ENCODE results near the gene GNAO1. TPM values are rescaled to one million over a fixed set of nuclear protein-coding genes. Genes with fewer than 3 reads are reported as not detected.

Gene GNAO1
- total and polyA plus RNA-seq, 5 experiments from 2014 or later, result 0.62 to 0.85 (median 0.65) TPM; not detected in 2

- no peak for ATAC-seq
- DNase-seq, result no peak
- POLR2A ChIA-PET, result no interaction called here
- H3K4me1 Mint-ChIP-seq, result peaks cover 3 to 10% (median 7%) of the 10 kb centered on the region in 4 donors
- H3K4me3 Mint-ChIP-seq, result no peak overlapping the region
- H3K27me3 Mint-ChIP-seq, result peaks cover 0 to 1% (median 0%) of the 10 kb centered on the region in 5 donors
- no peaks in the 10 kb centered on the region for H3K36me3 Mint-ChIP-seq
- no peaks in the 10 kb centered on the region for H3K9me3 Mint-ChIP-seq
- H3K27ac Mint-ChIP-seq, result no peak overlapping the region
Observed at GRCh38 chr16:56316545-56316944, 125.3 kb downstream of the GNAO1 start.

- POLR2A ChIA-PET, result no interaction called here
- Mint-ChIP-seq H3K27ac (peak overlapping the region in 2 of 10 donors; percentile 5 to 75), H3K27me3 (peaks cover 0 to 1% (median 0%) of the 10 kb centered on the region in 5 donors)
Observed at GRCh38 chr16:56317998-56318826, 126.9 kb downstream of the GNAO1 start.

DNA sequence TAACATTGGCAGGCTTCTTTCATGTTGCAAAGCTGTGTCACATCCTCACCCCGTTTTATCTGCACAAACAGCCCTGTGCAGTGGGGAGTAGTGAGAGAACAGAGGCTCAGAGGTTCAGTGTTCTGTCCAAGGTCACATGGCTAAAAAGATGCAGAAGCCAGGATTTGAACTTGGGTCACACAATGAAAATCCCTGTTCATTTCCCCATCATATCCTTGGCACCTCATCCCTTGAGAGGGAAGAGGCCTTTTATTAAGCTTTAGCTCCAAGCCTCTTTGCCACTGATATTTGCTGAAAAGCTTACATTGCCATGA is 127.5 kb downstream of the GNAO1 start:
- ATAC-seq, result no peak
- Mint-ChIP-seq H3K27ac (no peak overlapping the region), H3K4me3 (no peak overlapping the region), H3K27me3 (peaks cover 0 to 1% (median 0%) of the 10 kb centered on the region in 5 donors), H3K36me3 (no peaks in the 10 kb centered on the region), H3K9me3 (no peaks in the 10 kb centered on the region), H3K4me1 (peaks cover 3 to 10% (median 7%) of the 10 kb centered on the region in 4 donors)
- POLR2A ChIA-PET, result no interaction called here
- no peak for DNase-seq

More at GRCh38 chr16:56317998-56318826, 126.9 kb downstream of the GNAO1 start:
- peaks cover 3 to 10% (median 7%) of the 10 kb centered on the region in 4 donors for H3K4me1 Mint-ChIP-seq
- H3K36me3 Mint-ChIP-seq, result no peaks in the 10 kb centered on the region
- H3K9me3 Mint-ChIP-seq, result no peaks in the 10 kb centered on the region
- H3K4me3 Mint-ChIP-seq, result peak overlapping the region; percentile 5 to 72 (median 54)
- ATAC-seq (peak; percentile 94 to 100), DNase-seq (peak; percentile 48 to 86 (median 68))

- POLR2A ChIA-PET, result no interaction called here
- Mint-ChIP-seq H3K27ac (no peak overlapping the region), H3K4me1 (peaks cover 3 to 10% (median 7%) of the 10 kb centered on the region in 4 donors), H3K9me3 (no peaks in the 10 kb centered on the region), H3K27me3 (peaks cover 0 to 1% (median 0%) of the 10 kb centered on the region in 5 donors), H3K4me3 (no peak overlapping the region), H3K36me3 (no peaks in the 10 kb centered on the region)
- DNase-seq (no peak), ATAC-seq (no peak)
Observed at GRCh38 chr16:56319376-56319775, 128.1 kb downstream of the GNAO1 start.

DNA sequence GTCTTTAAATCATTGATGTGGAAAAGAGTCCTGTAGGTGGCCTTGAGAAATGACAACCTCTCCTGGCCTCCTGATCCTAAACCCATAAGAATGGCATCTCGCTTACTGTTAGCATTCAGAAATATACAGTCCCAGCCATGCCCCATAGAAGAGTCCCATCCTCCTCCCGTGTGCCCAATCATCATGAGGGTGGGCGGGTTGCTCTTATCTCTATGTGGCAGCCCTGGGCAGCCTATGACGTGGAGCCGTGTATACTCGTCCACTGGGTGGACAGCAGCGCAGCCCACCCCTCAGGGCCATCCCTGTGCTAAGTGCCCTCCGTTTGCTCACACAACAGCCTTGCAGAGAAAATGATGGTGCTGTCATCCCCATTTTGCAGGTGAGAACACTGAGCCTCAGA is 128.8 kb downstream of the GNAO1 start:
- Mint-ChIP-seq H3K27me3 (peaks cover 0 to 1% (median 0%) of the 10 kb centered on the region in 5 donors), H3K9me3 (no peaks in the 10 kb centered on the region), H3K4me3 (no peak overlapping the region), H3K4me1 (peaks cover 3 to 10% (median 7%) of the 10 kb centered on the region in 4 donors), H3K27ac (no peak overlapping the region), H3K36me3 (no peaks in the 10 kb centered on the region)
- DNase-seq, result no peak
- POLR2A ChIA-PET, result no interaction called here
- ATAC-seq, result no peak

GRCh38 chr16:56320811-56321558 is 129.7 kb downstream of the GNAO1 start:
- ATAC-seq, result no peak

GRCh38 chr16:56321571-56321970 is 130.3 kb downstream of the GNAO1 start:
- Mint-ChIP-seq H3K27me3 (peaks cover 0 to 1% (median 0%) of the 10 kb centered on the region in 5 donors), H3K27ac (no peak overlapping the region), H3K9me3 (no peaks in the 10 kb centered on the region), H3K4me1 (peaks cover 3 to 10% (median 7%) of the 10 kb centered on the region in 4 donors), H3K36me3 (no peaks in the 10 kb centered on the region), H3K4me3 (no peak overlapping the region)
- ATAC-seq (no peak), DNase-seq (no peak)
- POLR2A ChIA-PET, result no interaction called here

More at GRCh38 chr16:56320811-56321558, 129.7 kb downstream of the GNAO1 start:
- no peaks in the 10 kb centered on the region for H3K9me3 Mint-ChIP-seq
- no peak overlapping the region for H3K4me3 Mint-ChIP-seq
- no peak for DNase-seq
- no peak overlapping the region for H3K27ac Mint-ChIP-seq
- peaks cover 0 to 1% (median 0%) of the 10 kb centered on the region in 5 donors for H3K27me3 Mint-ChIP-seq
- H3K4me1 Mint-ChIP-seq, result peaks cover 3 to 10% (median 7%) of the 10 kb centered on the region in 4 donors
- no peaks in the 10 kb centered on the region for H3K36me3 Mint-ChIP-seq
- POLR2A ChIA-PET, result no interaction called here

DNA sequence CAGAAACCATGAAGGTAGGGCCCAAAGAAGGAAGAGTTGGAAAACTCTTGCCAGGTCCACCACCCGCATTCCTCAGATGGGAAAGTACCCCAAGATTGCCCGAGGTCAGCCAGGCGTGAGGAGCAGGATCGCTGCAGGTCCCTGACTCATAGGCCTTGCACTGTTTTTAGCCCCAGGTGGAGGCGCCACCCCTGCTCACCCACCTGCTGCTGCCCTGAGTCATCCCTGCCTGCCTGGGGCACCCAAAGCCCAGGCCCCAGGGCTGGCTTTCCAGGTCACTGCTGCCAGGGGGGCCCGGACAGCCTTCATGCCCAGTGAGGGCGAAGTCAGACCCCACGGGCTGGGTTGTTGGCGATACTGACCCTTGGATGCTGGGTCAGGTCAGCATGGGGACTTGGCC is 133.1 kb downstream of the GNAO1 start:
- DNase-seq (no peak), ATAC-seq (no peak)
- Mint-ChIP-seq H3K4me1 (no peaks in the 10 kb centered on the region), H3K27me3 (peaks cover 0 to 1% (median 0%) of the 10 kb centered on the region in 5 donors), H3K9me3 (no peaks in the 10 kb centered on the region), H3K4me3 (no peak overlapping the region), H3K27ac (no peak overlapping the region), H3K36me3 (no peaks in the 10 kb centered on the region)
- POLR2A ChIA-PET, result no interaction called here

GRCh38 chr16:56325956-56326355 is 134.7 kb downstream of the GNAO1 start:
- H3K9me3 Mint-ChIP-seq, result no peaks in the 10 kb centered on the region
- no peaks in the 10 kb centered on the region for H3K27me3 Mint-ChIP-seq
- DNase-seq (no peak), ATAC-seq (no peak)
- no peak overlapping the region for H3K4me3 Mint-ChIP-seq
- no peaks in the 10 kb centered on the region for H3K4me1 Mint-ChIP-seq
- H3K27ac Mint-ChIP-seq, result peak overlapping the region in 1 of 10 donors; percentile 75
- H3K36me3 Mint-ChIP-seq, result no peaks in the 10 kb centered on the region
- POLR2A ChIA-PET, result no interaction called here

- POLR2A ChIA-PET, result no interaction called here
- Mint-ChIP-seq H3K4me3 (no peak overlapping the region), H3K4me1 (no peaks in the 10 kb centered on the region), H3K36me3 (no peaks in the 10 kb centered on the region), H3K27me3 (no peaks in the 10 kb centered on the region), H3K27ac (peak overlapping the region in 1 of 10 donors; percentile 66), H3K9me3 (no peaks in the 10 kb centered on the region)
- ATAC-seq (no peak), DNase-seq (no peak)
Observed at GRCh38 chr16:56327071-56327928, 136.0 kb downstream of the GNAO1 start.

- H3K4me1 Mint-ChIP-seq, result no peaks in the 10 kb centered on the region
- no peak for ATAC-seq
Observed at GRCh38 chr16:56327929-56328258, 136.6 kb downstream of the GNAO1 start.

GRCh38 chr16:56328276-56329022 is 137.2 kb downstream of the GNAO1 start:
- no peaks in the 10 kb centered on the region for H3K27me3 Mint-ChIP-seq
- H3K36me3 Mint-ChIP-seq, result no peaks in the 10 kb centered on the region
- ATAC-seq, result no peak
- POLR2A ChIA-PET, result no interaction called here
- no peaks in the 10 kb centered on the region for H3K4me1 Mint-ChIP-seq
- no peak overlapping the region for H3K4me3 Mint-ChIP-seq
- peak overlapping the region in 1 of 10 donors; percentile 38 for H3K27ac Mint-ChIP-seq
- H3K9me3 Mint-ChIP-seq, result no peaks in the 10 kb centered on the region
- no peak for DNase-seq

More at GRCh38 chr16:56327929-56328258, 136.6 kb downstream of the GNAO1 start:
- Mint-ChIP-seq H3K27ac (no peak overlapping the region), H3K36me3 (no peaks in the 10 kb centered on the region), H3K9me3 (no peaks in the 10 kb centered on the region), H3K27me3 (no peaks in the 10 kb centered on the region), H3K4me3 (no peak overlapping the region)
- POLR2A ChIA-PET, result no interaction called here
- no peak for DNase-seq

Measured in naive thymus-derived CD8-positive, alpha-beta T cell (primary cell).